Neural progenitor cell (in vitro differentiated cells): ENCODE data around the gene SLC28A2. TPM values are rescaled to one million over a fixed set of nuclear protein-coding genes. Genes with fewer than 3 reads are reported as not detected.
A peak's percentile ranks its signal among the peaks of the same experiment; 100 is the strongest.
"Not testable (repeated sequence)": the region's sequence is repeated elsewhere in the genome, so short reads cannot be mapped to it uniquely, and the experiment has no call there.

ENCODE experiments used
- DNase-seq: peaks from one replicate; pipeline ENCODE4 v3.0.0-alpha.2; 2016; ENCODE audit warnings: low spot score
- H2AFZ ChIP-seq: fragments of 200-600 bp; sonication (generic); replicated peaks from 2 replicates; pipeline ENCODE4 v1.6.1; 2016; ENCODE audit warnings: antibody characterized with exemption
- H3F3A ChIP-seq: fragments of 200-600 bp; sonication (generic); 2 replicates; pipeline ENCODE4 v1.6.1; 2016; ENCODE audit warnings: antibody characterized with exemption, low read depth
- H3K27ac ChIP-seq: fragments of 200-600 bp; sonication (generic); 2 replicates; pipeline ENCODE4 v1.5.1; 2016; ENCODE audit warnings: mild to moderate bottlenecking
- H3K27me3 ChIP-seq: fragments of 200-600 bp; sonication (generic); 2 replicates; pipeline ENCODE4 v1.6.1; 2016; ENCODE audit warnings: mild to moderate bottlenecking, moderate library complexity
- H3K36me3 ChIP-seq: fragments of 200-600 bp; sonication (generic); 2 replicates; pipeline ENCODE4 v1.5.1; 2016
- H3K4me1 ChIP-seq: fragments of 200-600 bp; sonication (generic); 2 replicates; pipeline ENCODE4 v1.6.1; 2016; ENCODE audit warnings: mixed run types
- H3K4me2 ChIP-seq: fragments of 200-600 bp; sonication (generic); 2 replicates; pipeline ENCODE4 v1.6.1; 2016
- H3K4me3 ChIP-seq: fragments of 200-600 bp; sonication (generic); 2 replicates; pipeline ENCODE4 v1.5.1; 2016
- H3K79me2 ChIP-seq: fragments of 200-600 bp; sonication (generic); 2 replicates; pipeline ENCODE4 v1.6.1; 2016; ENCODE audit warnings: low read depth
- H3K9ac ChIP-seq: fragments of 200-600 bp; sonication (generic); 2 replicates; pipeline ENCODE4 v1.6.1; 2016
- H3K9me3 ChIP-seq: fragments of 200-600 bp; sonication (generic); 2 replicates; pipeline ENCODE4 v1.5.1; 2016; ENCODE audit warnings: low read depth
- H4K20me1 ChIP-seq: fragments of 200-600 bp; sonication (generic); 2 replicates; pipeline ENCODE4 v1.6.1; 2016; ENCODE audit warnings: low read depth
- H3K27ac Mint-ChIP-seq: 3 replicates; pipeline ENCODE4 v1.8.0; 2021; ENCODE audit warnings: mixed read lengths
- H3K27me3 Mint-ChIP-seq: 2 replicates; pipeline ENCODE4 v1.8.0; 2022; ENCODE audit warnings: low read depth, mild to moderate bottlenecking, inconsistent platforms, moderate library complexity, mixed read lengths; ENCODE audit not compliant: insufficient read depth
- H3K36me3 Mint-ChIP-seq: 3 replicates; pipeline ENCODE4 v1.8.0; 2021; ENCODE audit warnings: mixed read lengths
- H3K4me1 Mint-ChIP-seq: 3 replicates; pipeline ENCODE4 v1.8.0; 2021; ENCODE audit warnings: mixed read lengths
- H3K4me3 Mint-ChIP-seq: 3 replicates; pipeline ENCODE4 v1.8.0; 2021; ENCODE audit warnings: mild to moderate bottlenecking, moderate library complexity, mixed read lengths
- H3K9me3 Mint-ChIP-seq: 3 replicates; pipeline ENCODE4 v1.8.0; 2020; ENCODE audit warnings: mixed read lengths
- EZH2 ChIP-seq: fragments of 200-600 bp; sonication (generic); IDR thresholded peaks from 2 replicates; pipeline ENCODE4 v1.6.1; 2017; ENCODE audit warnings: antibody characterized with exemption, mild to moderate bottlenecking, moderate library complexity
- EZH2phosphoT487 ChIP-seq: fragments of 200-600 bp; sonication (generic); IDR thresholded peaks from 2 replicates; pipeline ENCODE4 v1.6.1; 2017; ENCODE audit warnings: antibody characterized with exemption
- total RNA-seq: library from RNA; depleted of rRNA; stranded (reverse); fragments of >200 nt; gene quantifications from 2 replicates; pipeline ENCODE4 v1.2.3, GENCODE V29; 2015; ENCODE audit warnings: low replicate concordance
- TF ChIP-seq, protein P1 (sequence below): fragments of 200-600 bp; sonication (generic); IDR thresholded peaks from 2 replicates; pipeline ENCODE4 v1.5.1; 2017; ENCODE audit warnings: antibody characterized with exemption, mild to moderate bottlenecking

Gene SLC28A2
- total RNA-seq, 1 donor from 2014 or later = not detected

- no peak overlapping the region for H3K27ac ChIP-seq
- no peaks in the 10 kb centered on the region for H3F3A ChIP-seq
- H3K4me1 ChIP-seq = no peaks in the 10 kb centered on the region
- no peak overlapping the region for H2AFZ ChIP-seq
- Mint-ChIP-seq H3K4me1 (no peaks in the 10 kb centered on the region), H3K27me3 (peaks cover 10% of the 10 kb centered on the region), H3K4me3 (no peak overlapping the region), H3K9me3 (peaks cover 27% of the 10 kb centered on the region), H3K27ac (no peak overlapping the region), H3K36me3 (no peaks in the 10 kb centered on the region)
- no peak overlapping the region for H3K4me2 ChIP-seq
- no peak for TF ChIP-seq EZH2phosphoT487
- TF ChIP-seq, protein P1, sequence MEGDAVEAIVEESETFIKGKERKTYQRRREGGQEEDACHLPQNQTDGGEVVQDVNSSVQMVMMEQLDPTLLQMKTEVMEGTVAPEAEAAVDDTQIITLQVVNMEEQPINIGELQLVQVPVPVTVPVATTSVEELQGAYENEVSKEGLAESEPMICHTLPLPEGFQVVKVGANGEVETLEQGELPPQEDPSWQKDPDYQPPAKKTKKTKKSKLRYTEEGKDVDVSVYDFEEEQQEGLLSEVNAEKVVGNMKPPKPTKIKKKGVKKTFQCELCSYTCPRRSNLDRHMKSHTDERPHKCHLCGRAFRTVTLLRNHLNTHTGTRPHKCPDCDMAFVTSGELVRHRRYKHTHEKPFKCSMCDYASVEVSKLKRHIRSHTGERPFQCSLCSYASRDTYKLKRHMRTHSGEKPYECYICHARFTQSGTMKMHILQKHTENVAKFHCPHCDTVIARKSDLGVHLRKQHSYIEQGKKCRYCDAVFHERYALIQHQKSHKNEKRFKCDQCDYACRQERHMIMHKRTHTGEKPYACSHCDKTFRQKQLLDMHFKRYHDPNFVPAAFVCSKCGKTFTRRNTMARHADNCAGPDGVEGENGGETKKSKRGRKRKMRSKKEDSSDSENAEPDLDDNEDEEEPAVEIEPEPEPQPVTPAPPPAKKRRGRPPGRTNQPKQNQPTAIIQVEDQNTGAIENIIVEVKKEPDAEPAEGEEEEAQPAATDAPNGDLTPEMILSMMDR = no peak
- DNase-seq = no peak
- H3K9me3 ChIP-seq = no peaks in the 10 kb centered on the region
- H3K4me3 ChIP-seq = no peak overlapping the region
- H3K27me3 ChIP-seq = no peaks in the 10 kb centered on the region
- H4K20me1 ChIP-seq = no peaks in the 10 kb centered on the region
- H3K9ac ChIP-seq = no peak overlapping the region
- no peaks in the 10 kb centered on the region for H3K79me2 ChIP-seq
- H3K36me3 ChIP-seq = no peaks in the 10 kb centered on the region
These were observed 17.3 kb upstream of the SLC28A2 start for GRCh38 chr15:45234562-45235235.

DNA sequence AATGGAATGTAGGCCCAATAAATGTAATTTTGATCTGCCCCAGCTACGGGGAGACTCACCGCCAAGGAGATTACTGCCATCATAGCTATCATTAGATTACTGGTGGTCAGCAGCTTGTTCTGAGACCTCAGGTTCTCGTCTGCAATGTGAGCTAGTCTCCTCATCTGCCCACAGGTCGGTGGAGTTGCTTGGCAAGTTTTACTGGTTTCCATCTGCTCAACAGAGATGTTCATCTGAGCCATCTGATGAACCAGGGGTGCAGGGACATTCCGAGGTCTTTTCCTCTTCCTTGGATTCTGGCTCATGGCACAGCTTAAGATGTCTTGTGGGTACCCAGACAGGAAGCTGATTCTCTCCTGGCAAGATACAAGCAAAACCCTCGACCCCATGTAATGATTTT lies 15.2 kb upstream of the SLC28A2 start:
- not testable (repeated sequence) for H3K36me3 Mint-ChIP-seq, H3K4me3 Mint-ChIP-seq, H3K4me1 ChIP-seq, H3F3A ChIP-seq, H3K4me1 Mint-ChIP-seq, H2AFZ ChIP-seq, H3K79me2 ChIP-seq, H3K27ac ChIP-seq, DNase-seq, H3K27me3 Mint-ChIP-seq, H3K9ac ChIP-seq, H3K27me3 ChIP-seq, H3K36me3 ChIP-seq, H3K4me2 ChIP-seq, H3K4me3 ChIP-seq, H4K20me1 ChIP-seq, H3K27ac Mint-ChIP-seq, H3K9me3 ChIP-seq
- H3K9me3 Mint-ChIP-seq = peaks cover 42% of the 10 kb centered on the region

DNA sequence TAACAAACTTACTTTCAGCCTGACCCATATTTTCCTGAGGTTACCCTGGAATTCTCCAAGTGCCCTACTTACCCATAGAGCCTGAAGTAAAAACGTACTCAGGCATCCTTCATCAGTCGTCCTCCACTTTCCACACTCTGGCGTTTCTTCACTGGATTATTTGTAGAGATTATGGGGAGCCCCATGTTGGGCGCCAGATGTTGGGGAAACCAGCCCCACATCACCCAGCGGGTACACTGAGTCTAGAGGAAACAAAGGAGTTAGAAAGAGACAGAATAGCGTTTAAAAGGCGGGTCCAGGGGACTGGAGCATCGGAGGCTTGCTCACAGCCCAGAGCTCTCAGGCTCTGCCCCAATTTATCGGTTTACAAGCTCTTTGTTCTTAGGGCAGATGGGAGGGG lies 9.7 kb upstream of the SLC28A2 start:
- H3K4me3 Mint-ChIP-seq = no peak overlapping the region
- no peak overlapping the region for H2AFZ ChIP-seq
- peak; percentile 8 for DNase-seq
- no peaks in the 10 kb centered on the region for H3K4me1 ChIP-seq
- no peaks in the 10 kb centered on the region for H3K79me2 ChIP-seq
- no peaks in the 10 kb centered on the region for H3F3A ChIP-seq
- H3K27ac Mint-ChIP-seq = no peak overlapping the region
- H3K27me3 ChIP-seq = no peaks in the 10 kb centered on the region
- TF ChIP-seq EZH2 (no peak), EZH2phosphoT487 (no peak)
- TF ChIP-seq, protein P1 = no peak
- H3K9me3 ChIP-seq = peaks cover 20% of the 10 kb centered on the region
- peaks cover 2% of the 10 kb centered on the region for H3K36me3 Mint-ChIP-seq
- H3K36me3 ChIP-seq = no peaks in the 10 kb centered on the region
- H3K9ac ChIP-seq = no peak overlapping the region
- H3K27me3 Mint-ChIP-seq = peaks cover 7% of the 10 kb centered on the region
- peaks cover 56% of the 10 kb centered on the region for H3K9me3 Mint-ChIP-seq
- H4K20me1 ChIP-seq = no peaks in the 10 kb centered on the region
- H3K4me1 Mint-ChIP-seq = no peaks in the 10 kb centered on the region
- H3K27ac ChIP-seq = no peak overlapping the region
- no peak overlapping the region for H3K4me2 ChIP-seq
- H3K4me3 ChIP-seq = no peak overlapping the region

DNA sequence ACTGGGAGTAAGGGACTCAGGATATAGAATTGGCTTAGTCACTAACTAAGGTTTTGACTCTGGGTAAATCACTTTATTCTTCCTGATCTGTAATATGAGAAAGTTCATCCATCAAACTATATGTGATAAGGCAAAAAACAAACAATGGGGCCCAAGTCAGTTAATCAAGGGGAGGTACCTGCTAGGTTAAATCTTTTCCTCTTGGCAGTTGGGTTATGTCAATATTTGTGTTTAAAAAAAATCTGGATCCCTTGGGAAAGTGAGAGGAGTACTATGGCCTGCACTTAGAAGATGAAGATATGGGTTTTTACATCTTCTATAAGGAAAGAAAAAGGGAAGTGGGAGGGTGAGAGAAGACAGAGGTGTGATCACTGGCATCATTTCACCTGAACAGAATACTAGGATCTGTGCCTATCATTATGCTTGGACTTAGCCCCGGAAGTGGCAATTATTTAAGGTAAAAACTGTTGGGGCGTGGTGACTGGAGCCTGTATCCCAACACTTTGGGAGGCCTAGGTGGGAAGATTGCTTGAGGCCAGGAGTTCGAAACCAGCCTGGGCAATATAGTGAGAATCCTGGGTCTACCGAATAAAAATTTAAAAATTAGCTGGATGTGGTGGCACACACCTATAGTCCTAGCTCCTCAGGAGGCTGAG lies 2.8 kb upstream of the SLC28A2 start:
- Histone ChIP-seq H3K4me2 (no peak overlapping the region), H3K36me3 (no peaks in the 10 kb centered on the region), H3K27me3 (no peaks in the 10 kb centered on the region), H4K20me1 (no peaks in the 10 kb centered on the region), H3F3A (no peaks in the 10 kb centered on the region), H3K4me3 (no peak overlapping the region), H3K79me2 (no peaks in the 10 kb centered on the region), H2AFZ (no peak overlapping the region), H3K9me3 (no peaks in the 10 kb centered on the region), H3K27ac (no peak overlapping the region), H3K4me1 (no peaks in the 10 kb centered on the region), H3K9ac (no peak overlapping the region)
- TF ChIP-seq, protein P1 = no peak
- no peak for TF ChIP-seq EZH2
- TF ChIP-seq EZH2phosphoT487 = no peak
- no peaks in the 10 kb centered on the region for H3K4me1 Mint-ChIP-seq
- H3K36me3 Mint-ChIP-seq = no peaks in the 10 kb centered on the region
- no peak overlapping the region for H3K4me3 Mint-ChIP-seq
- H3K9me3 Mint-ChIP-seq = peaks cover 15% of the 10 kb centered on the region
- no peak for DNase-seq
- peaks cover 2% of the 10 kb centered on the region for H3K27me3 Mint-ChIP-seq
- H3K27ac Mint-ChIP-seq = no peak overlapping the region
